ENCODE results near the gene ITPR1. TPM values are rescaled to one million over a fixed set of nuclear protein-coding genes. Genes with fewer than 3 reads are reported as not detected.

Gene ITPR1
- total and polyA plus RNA-seq, 5 donors from 2014 or later: 6.9 to 97.5 (median 9.5) TPM

DNA sequence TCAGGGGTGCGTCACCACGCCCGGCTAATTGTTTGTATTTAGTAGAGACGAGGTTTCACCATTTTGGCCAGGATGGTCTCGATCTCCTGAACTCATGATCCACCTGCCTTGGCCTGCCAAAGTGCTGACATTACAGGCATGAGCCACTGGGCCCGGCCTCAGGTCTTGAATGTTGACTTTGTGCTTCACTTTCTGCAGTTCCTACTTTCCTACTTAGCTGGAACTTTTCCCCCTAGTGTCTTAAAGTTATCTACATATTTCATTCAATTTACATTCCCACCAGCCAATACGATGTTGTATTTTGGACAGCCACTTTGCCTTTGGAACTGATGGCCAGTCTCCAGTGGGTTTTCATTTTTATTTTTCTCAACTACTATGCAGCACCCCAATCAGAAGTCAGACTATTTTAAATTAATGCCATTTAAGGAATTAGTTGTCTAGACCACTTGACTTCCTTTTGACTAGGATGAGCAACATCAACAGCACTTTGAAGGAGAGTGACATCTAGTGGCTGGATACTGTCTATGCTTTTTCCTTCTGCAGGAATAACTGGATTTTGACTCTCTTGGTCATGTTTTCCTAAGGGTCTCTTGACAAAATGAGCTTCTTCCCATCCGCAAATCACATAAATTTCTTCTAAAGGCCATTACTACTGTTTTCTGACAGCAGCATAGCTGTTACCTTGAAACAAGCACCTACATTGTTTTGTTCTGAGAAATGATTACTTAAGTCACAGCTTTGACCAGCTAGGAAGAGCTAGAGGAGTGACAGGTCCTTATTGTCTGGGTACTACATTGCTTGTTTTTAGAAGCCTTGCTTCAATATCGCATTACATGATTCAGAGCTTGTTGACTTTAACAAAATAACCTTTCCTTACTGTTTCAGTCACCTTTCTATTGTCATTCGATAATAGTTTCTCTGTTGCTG lies 140.2 kb downstream of the ITPR1 start:
- Mint-ChIP-seq H3K4me3 (no peak overlapping the region), H3K36me3 (peaks cover 4% of the 10 kb centered on the region), H3K27me3 (no peaks in the 10 kb centered on the region), H3K4me1 (peaks cover 6 to 15% (median 8%) of the 10 kb centered on the region in 4 donors), H3K9me3 (no peaks in the 10 kb centered on the region), H3K27ac (peak overlapping the region in 1 of 3 donors; percentile 5)
- ATAC-seq (ENCODE audit: low read depth in 2 of 2) (peak; percentile 47 to 56), DNase-seq (peak in 2 of 3 donors; percentile 42 to 63)
- H3K36me3 ChIP-seq (ENCODE audit: control insufficient read depth, insufficient read depth, low read length): peaks cover 3% of the 10 kb centered on the region
- no peaks in the 10 kb centered on the region for H3K27me3 ChIP-seq (ENCODE audit: control insufficient read depth, insufficient read depth, low read length)
- H3K9me3 ChIP-seq (ENCODE audit: control insufficient read depth in 2 of 2, low read length in 2 of 2): no peaks in the 10 kb centered on the region
- no peaks in the 10 kb centered on the region for H3K4me1 ChIP-seq (ENCODE audit: control insufficient read depth, insufficient read depth, low read length, poor library complexity, severe bottlenecking)
- H3K4me3 ChIP-seq (ENCODE audit: low read depth, low read length): no peak overlapping the region
- H3K27ac ChIP-seq (ENCODE audit: insufficient read depth, low read length, poor library complexity, severe bottlenecking): no peak overlapping the region

DNA sequence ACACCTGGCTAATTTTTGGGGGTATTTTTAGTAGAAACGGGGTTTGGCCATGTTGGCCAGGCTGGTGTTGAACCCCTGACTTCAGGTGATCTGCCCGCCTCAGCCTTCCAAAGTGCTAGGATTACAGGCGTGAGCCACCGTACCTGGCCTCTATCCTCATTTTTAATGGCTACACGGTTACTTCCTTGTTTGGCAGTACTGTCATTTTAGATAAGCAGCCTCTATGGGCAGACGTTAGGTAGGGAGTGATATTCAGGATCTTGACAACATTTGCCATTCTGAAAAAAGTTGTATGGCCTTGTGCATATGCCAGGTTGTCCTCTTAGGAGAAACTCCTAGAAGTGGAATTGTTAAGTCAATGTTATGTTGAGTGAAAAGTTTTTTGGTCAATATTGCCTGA lies 141.7 kb downstream of the ITPR1 start:
- H3K27ac ChIP-seq (ENCODE audit: insufficient read depth, low read length, poor library complexity, severe bottlenecking): no peak overlapping the region
- no peaks in the 10 kb centered on the region for H3K4me1 ChIP-seq (ENCODE audit: control insufficient read depth, insufficient read depth, low read length, poor library complexity, severe bottlenecking)
- no peaks in the 10 kb centered on the region for H3K27me3 Mint-ChIP-seq
- H3K4me1 Mint-ChIP-seq: peaks cover 6 to 15% (median 8%) of the 10 kb centered on the region in 4 donors
- H3K4me3 ChIP-seq (ENCODE audit: low read depth, low read length): no peak overlapping the region
- H3K36me3 ChIP-seq (ENCODE audit: control insufficient read depth, insufficient read depth, low read length): peaks cover 11% of the 10 kb centered on the region
- H3K27ac Mint-ChIP-seq: no peak overlapping the region
- no peak overlapping the region for H3K4me3 Mint-ChIP-seq
- H3K9me3 ChIP-seq (ENCODE audit: control insufficient read depth in 2 of 2, low read length in 2 of 2): no peaks in the 10 kb centered on the region
- no peaks in the 10 kb centered on the region for H3K9me3 Mint-ChIP-seq
- no peaks in the 10 kb centered on the region for H3K27me3 ChIP-seq (ENCODE audit: control insufficient read depth, insufficient read depth, low read length)
- no peak for DNase-seq
- ATAC-seq (ENCODE audit: low read depth in 2 of 2): no peak
- H3K36me3 Mint-ChIP-seq: peaks cover 10% of the 10 kb centered on the region

DNA sequence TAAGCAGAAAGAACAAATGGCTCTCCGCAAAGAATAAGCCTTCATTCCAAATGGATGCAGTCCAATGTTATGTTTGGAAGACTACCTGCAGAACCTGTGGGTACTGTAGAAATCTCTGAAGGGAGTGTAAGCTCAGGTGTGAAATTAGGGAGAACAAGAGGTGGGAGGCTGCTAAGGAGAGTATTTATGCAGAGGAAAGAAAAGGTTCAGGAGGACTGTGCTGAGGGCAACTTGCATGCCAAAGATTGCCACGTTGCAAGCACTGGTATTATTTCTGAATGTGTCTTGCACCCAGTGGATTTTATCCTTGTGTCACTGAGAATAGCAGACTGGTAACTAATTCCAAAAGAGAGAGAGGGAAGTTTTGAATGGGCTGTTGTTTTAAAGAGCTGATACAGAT lies 144.1 kb downstream of the ITPR1 start:
- Mint-ChIP-seq H3K9me3 (no peaks in the 10 kb centered on the region), H3K4me1 (peaks cover 6 to 12% (median 8%) of the 10 kb centered on the region in 4 donors), H3K4me3 (no peak overlapping the region), H3K36me3 (peaks cover 24% of the 10 kb centered on the region), H3K27ac (no peak overlapping the region), H3K27me3 (no peaks in the 10 kb centered on the region)
- DNase-seq (no peak), ATAC-seq (ENCODE audit: low read depth in 2 of 2) (no peak)
- H3K27me3 ChIP-seq (ENCODE audit: control insufficient read depth, insufficient read depth, low read length): no peaks in the 10 kb centered on the region
- no peaks in the 10 kb centered on the region for H3K9me3 ChIP-seq (ENCODE audit: control insufficient read depth in 2 of 2, low read length in 2 of 2)
- no peak overlapping the region for H3K27ac ChIP-seq (ENCODE audit: insufficient read depth, low read length, poor library complexity, severe bottlenecking)
- no peaks in the 10 kb centered on the region for H3K4me1 ChIP-seq (ENCODE audit: control insufficient read depth, insufficient read depth, low read length, poor library complexity, severe bottlenecking)
- H3K4me3 ChIP-seq (ENCODE audit: low read depth, low read length): no peak overlapping the region
- H3K36me3 ChIP-seq (ENCODE audit: control insufficient read depth, insufficient read depth, low read length): peaks cover 34% of the 10 kb centered on the region

DNA sequence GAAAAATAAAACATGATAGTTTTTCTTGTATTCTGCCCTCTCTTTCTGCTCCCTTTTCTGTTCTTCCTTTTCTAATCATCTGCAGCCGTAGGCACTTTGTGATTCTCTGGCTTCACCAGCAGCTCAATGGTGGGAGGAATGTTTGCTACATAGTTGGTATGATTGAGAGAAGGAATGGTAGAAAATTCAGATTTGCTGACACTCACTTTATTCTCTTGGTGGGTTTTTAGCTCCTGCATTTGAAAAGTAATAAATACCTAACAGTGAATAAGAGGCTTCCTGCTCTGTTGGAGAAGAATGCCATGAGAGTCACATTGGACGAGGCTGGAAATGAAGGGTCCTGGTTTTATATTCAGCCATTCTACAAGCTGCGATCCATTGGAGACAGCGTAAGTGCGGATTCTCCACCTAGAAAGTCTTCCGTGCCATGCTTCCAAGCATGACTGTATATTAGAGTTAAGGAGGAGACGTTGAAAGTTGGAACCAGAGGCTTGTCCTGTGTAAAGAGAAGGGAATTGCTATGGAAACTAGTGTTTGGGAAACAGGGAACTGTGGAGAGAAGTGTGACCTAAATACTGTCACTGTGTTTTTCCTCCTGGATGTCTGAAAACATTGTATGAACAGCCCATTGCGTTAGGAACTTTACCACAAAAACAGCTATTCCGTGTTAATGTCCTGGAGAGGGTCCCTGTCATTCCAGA lies 148.9 kb downstream of the ITPR1 start:
- no peaks in the 10 kb centered on the region for H3K4me1 Mint-ChIP-seq
- no peaks in the 10 kb centered on the region for H3K27me3 Mint-ChIP-seq
- ATAC-seq (ENCODE audit: low read depth in 2 of 2): no peak
- H3K36me3 ChIP-seq (ENCODE audit: control insufficient read depth, insufficient read depth, low read length): peaks cover 74% of the 10 kb centered on the region
- no peak for DNase-seq
- no peak overlapping the region for H3K4me3 ChIP-seq (ENCODE audit: low read depth, low read length)
- H3K27me3 ChIP-seq (ENCODE audit: control insufficient read depth, insufficient read depth, low read length): no peaks in the 10 kb centered on the region
- no peaks in the 10 kb centered on the region for H3K4me1 ChIP-seq (ENCODE audit: control insufficient read depth, insufficient read depth, low read length, poor library complexity, severe bottlenecking)
- no peak overlapping the region for H3K4me3 Mint-ChIP-seq
- no peaks in the 10 kb centered on the region for H3K9me3 Mint-ChIP-seq
- H3K36me3 Mint-ChIP-seq: peaks cover 52% of the 10 kb centered on the region
- H3K9me3 ChIP-seq (ENCODE audit: control insufficient read depth in 2 of 2, low read length in 2 of 2): no peaks in the 10 kb centered on the region
- no peak overlapping the region for H3K27ac Mint-ChIP-seq
- no peak overlapping the region for H3K27ac ChIP-seq (ENCODE audit: insufficient read depth, low read length, poor library complexity, severe bottlenecking)

DNA sequence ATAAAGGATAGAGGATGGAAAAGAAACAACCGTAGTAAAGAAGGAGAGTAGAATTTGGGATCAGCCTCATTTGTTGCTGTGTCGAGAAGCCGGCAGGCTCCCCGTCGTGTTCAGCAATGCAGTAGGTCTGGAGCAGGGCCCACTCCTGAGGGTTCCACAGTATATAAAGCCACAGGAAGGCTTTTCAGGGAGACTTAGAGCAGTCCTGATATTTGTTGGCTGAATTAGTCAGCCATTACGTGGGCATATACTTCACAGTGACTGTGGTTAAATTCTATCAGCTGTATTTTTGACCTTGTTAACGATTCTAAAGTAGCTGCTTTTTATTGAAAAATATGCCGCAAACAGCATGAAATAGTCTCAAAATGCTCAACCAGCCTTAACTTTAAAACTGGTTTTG lies 149.5 kb downstream of the ITPR1 start:
- no peak overlapping the region for H3K27ac Mint-ChIP-seq
- H3K27me3 ChIP-seq (ENCODE audit: control insufficient read depth, insufficient read depth, low read length): no peaks in the 10 kb centered on the region
- H3K4me3 Mint-ChIP-seq: no peak overlapping the region
- no peaks in the 10 kb centered on the region for H3K9me3 ChIP-seq (ENCODE audit: control insufficient read depth in 2 of 2, low read length in 2 of 2)
- H3K36me3 ChIP-seq (ENCODE audit: control insufficient read depth, insufficient read depth, low read length): peaks cover 77% of the 10 kb centered on the region
- no peak for DNase-seq
- H3K4me3 ChIP-seq (ENCODE audit: low read depth, low read length): no peak overlapping the region
- peaks cover 58% of the 10 kb centered on the region for H3K36me3 Mint-ChIP-seq
- H3K4me1 ChIP-seq (ENCODE audit: control insufficient read depth, insufficient read depth, low read length, poor library complexity, severe bottlenecking): no peaks in the 10 kb centered on the region
- H3K9me3 Mint-ChIP-seq: no peaks in the 10 kb centered on the region
- H3K27ac ChIP-seq (ENCODE audit: insufficient read depth, low read length, poor library complexity, severe bottlenecking): no peak overlapping the region
- ATAC-seq (ENCODE audit: low read depth in 2 of 2): no peak
- H3K4me1 Mint-ChIP-seq: no peaks in the 10 kb centered on the region
- no peaks in the 10 kb centered on the region for H3K27me3 Mint-ChIP-seq

DNA sequence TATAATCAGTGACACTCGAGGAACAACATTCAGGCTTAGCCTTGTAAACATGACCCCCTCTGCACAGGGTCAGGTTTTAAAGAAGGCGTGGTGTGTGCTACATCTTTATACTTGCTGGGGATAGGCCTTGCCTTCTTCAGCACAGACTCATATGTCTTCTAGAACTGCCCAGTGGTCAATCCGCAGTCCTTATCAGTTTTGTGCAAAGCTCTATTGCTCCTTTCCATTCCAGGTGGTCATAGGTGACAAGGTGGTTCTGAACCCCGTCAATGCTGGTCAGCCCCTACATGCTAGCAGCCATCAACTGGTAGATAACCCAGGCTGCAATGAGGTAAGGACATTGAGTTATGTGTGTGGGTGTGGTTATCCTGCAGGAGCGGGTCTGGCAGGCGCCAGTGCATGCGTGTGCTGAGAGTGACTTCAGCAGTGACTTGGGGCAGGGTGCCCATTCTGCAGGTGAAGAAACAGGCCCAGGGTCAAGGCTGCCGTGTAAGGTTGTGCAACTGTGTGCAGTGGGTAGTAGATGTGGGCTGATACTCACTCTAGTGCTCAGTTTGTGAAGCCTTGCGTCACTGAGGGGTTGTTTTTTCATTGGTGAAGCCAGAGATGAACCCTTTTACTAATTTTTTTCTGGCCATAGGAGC lies 150.9 kb downstream of the ITPR1 start:
- ATAC-seq (ENCODE audit: low read depth in 2 of 2): no peak
- no peaks in the 10 kb centered on the region for H3K4me1 Mint-ChIP-seq
- Histone ChIP-seq H3K9me3 (ENCODE audit: control insufficient read depth in 2 of 2, low read length in 2 of 2) (no peaks in the 10 kb centered on the region), H3K4me3 (ENCODE audit: low read depth, low read length) (no peak overlapping the region), H3K36me3 (ENCODE audit: control insufficient read depth, insufficient read depth, low read length) (peaks cover 73% of the 10 kb centered on the region), H3K27me3 (ENCODE audit: control insufficient read depth, insufficient read depth, low read length) (no peaks in the 10 kb centered on the region), H3K27ac (ENCODE audit: insufficient read depth, low read length, poor library complexity, severe bottlenecking) (no peak overlapping the region), H3K4me1 (ENCODE audit: control insufficient read depth, insufficient read depth, low read length, poor library complexity, severe bottlenecking) (no peaks in the 10 kb centered on the region)
- H3K27ac Mint-ChIP-seq: no peak overlapping the region
- peaks cover 67% of the 10 kb centered on the region for H3K36me3 Mint-ChIP-seq
- H3K9me3 Mint-ChIP-seq: no peaks in the 10 kb centered on the region
- no peak for DNase-seq
- no peaks in the 10 kb centered on the region for H3K27me3 Mint-ChIP-seq
- no peak overlapping the region for H3K4me3 Mint-ChIP-seq

DNA sequence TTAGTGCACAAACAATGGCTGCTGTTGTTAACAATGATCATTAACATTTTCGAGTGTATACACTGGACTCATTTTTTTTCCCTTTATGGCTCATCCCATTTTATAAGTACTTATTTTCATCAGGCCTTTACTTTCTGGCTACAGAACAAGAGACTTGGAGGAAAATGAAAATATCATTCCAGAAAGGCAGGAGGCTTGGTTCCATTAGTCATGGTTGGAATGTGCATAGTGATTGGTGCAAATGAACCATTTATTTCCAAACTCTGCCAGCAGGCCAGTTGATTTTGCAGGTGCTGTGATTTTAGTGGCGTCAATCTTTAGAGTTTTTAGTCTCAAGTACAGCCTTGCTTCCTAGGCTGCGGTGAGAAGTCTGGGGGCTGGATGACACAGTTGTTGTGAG lies 151.8 kb downstream of the ITPR1 start:
- no peaks in the 10 kb centered on the region for H3K4me1 Mint-ChIP-seq
- Histone ChIP-seq H3K27ac (ENCODE audit: insufficient read depth, low read length, poor library complexity, severe bottlenecking) (no peak overlapping the region), H3K9me3 (ENCODE audit: control insufficient read depth in 2 of 2, low read length in 2 of 2) (no peaks in the 10 kb centered on the region), H3K4me3 (ENCODE audit: low read depth, low read length) (no peak overlapping the region), H3K27me3 (ENCODE audit: control insufficient read depth, insufficient read depth, low read length) (no peaks in the 10 kb centered on the region), H3K36me3 (ENCODE audit: control insufficient read depth, insufficient read depth, low read length) (peaks cover 69% of the 10 kb centered on the region), H3K4me1 (ENCODE audit: control insufficient read depth, insufficient read depth, low read length, poor library complexity, severe bottlenecking) (no peaks in the 10 kb centered on the region)
- DNase-seq (no peak), ATAC-seq (ENCODE audit: low read depth in 2 of 2) (no peak)
- H3K27me3 Mint-ChIP-seq: no peaks in the 10 kb centered on the region
- H3K27ac Mint-ChIP-seq: no peak overlapping the region
- peaks cover 0 to 5% (median 0%) of the 10 kb centered on the region in 7 donors for H3K9me3 Mint-ChIP-seq
- peaks cover 72% of the 10 kb centered on the region for H3K36me3 Mint-ChIP-seq
- no peak overlapping the region for H3K4me3 Mint-ChIP-seq
